PC-9 (cell line): ENCODE results near the gene OCA2. TPM values are rescaled to one million over a fixed set of nuclear protein-coding genes. Genes with fewer than 3 reads are reported as not detected.

Source experiments
- BruUV-seq: library from RNA; stranded (reverse); fragments of 400-500 nt; replicated peaks from 2 replicates; lab custom pipeline; 2021; lab: Mats Ljungman, UMichigan
- CTCF ChIA-PET: fragments of 300-600 bp; sonication (Branson Sonifier 250); formaldehyde crosslinking; loops from one replicate; lab custom pipeline; 2022; ENCODE audit warnings: antibody characterized with exemption; lab: Charles Lee
- POLR2A ChIA-PET: fragments of 300-600 bp; sonication (Branson Sonifier 250); formaldehyde crosslinking; loops from one replicate; lab custom pipeline; 2022; ENCODE audit warnings: antibody characterized with exemption; ENCODE audit not compliant: unreplicated experiment; lab: Charles Lee
- DNase-seq, 2 experiments: peaks; one replicate each; pipeline versions ENCODE4 v3.0.0 to v3.0.0-alpha.2; 2015 to 2022; ENCODE audit warnings: mixed read lengths in 1 of 2
- H2AFZ ChIP-seq: fragments of 200-600 bp; sonication (generic); 2 replicates; pipeline ENCODE4 v1.8.1; 2017; ENCODE audit warnings: antibody characterized with exemption
- H3F3A ChIP-seq: fragments of 200-600 bp; sonication (generic); 2 replicates; pipeline ENCODE4 v1.8.1; 2017; ENCODE audit warnings: antibody characterized with exemption, mild to moderate bottlenecking, low read depth; ENCODE audit not compliant: insufficient read depth
- H3K27ac ChIP-seq: fragments of 200-600 bp; sonication (generic); 2 replicates; pipeline ENCODE4 v1.6.1; 2016; ENCODE audit warnings: mixed run types
- H3K27me3 ChIP-seq: fragments of 200-600 bp; sonication (generic); 2 replicates; pipeline ENCODE4 v1.6.1; 2016; ENCODE audit warnings: low read depth, mixed run types; ENCODE audit not compliant: insufficient read depth
- H3K36me3 ChIP-seq: fragments of 200-600 bp; sonication (generic); 2 replicates; pipeline ENCODE4 v1.6.1; 2016; ENCODE audit warnings: low read depth, mixed run types
- H3K4me1 ChIP-seq: fragments of 200-600 bp; sonication (generic); replicated peaks from 2 replicates; pipeline ENCODE4 v1.6.1; 2016; ENCODE audit warnings: mixed run types; ENCODE audit not compliant: insufficient read depth
- H3K4me2 ChIP-seq: fragments of 200-600 bp; sonication (generic); 2 replicates; pipeline ENCODE4 v1.6.1; 2017; ENCODE audit warnings: mixed run types
- H3K4me3 ChIP-seq: fragments of 200-600 bp; sonication (generic); 2 replicates; pipeline ENCODE4 v1.6.1; 2016; ENCODE audit warnings: mixed run types
- H3K79me2 ChIP-seq: fragments of 200-600 bp; sonication (generic); 2 replicates; pipeline ENCODE4 v1.6.1; 2017; ENCODE audit warnings: low read depth, mixed run types
- H3K9me2 ChIP-seq: fragments of 200-600 bp; sonication (generic); 2 replicates; pipeline ENCODE4 v1.8.1; 2017; ENCODE audit warnings: mild to moderate bottlenecking; ENCODE audit not compliant: insufficient read depth
- H3K9me3 ChIP-seq: fragments of 200-600 bp; sonication (generic); 2 replicates; pipeline ENCODE4 v1.8.1; 2016; ENCODE audit warnings: low read depth; ENCODE audit not compliant: insufficient read depth
- H4K20me1 ChIP-seq: fragments of 200-600 bp; sonication (generic); 2 replicates; pipeline ENCODE4 v1.8.1; 2017; ENCODE audit not compliant: insufficient read depth
- EZH2 ChIP-seq: fragments of 200-600 bp; sonication (generic); IDR thresholded peaks from 2 replicates; pipeline ENCODE4 v1.8.0; 2017; ENCODE audit warnings: antibody characterized with exemption, low read depth
- intact Hi-C: fragments of 100-400 bp; cut with micrococcal nuclease; formaldehyde crosslinking; loops from one replicate; pipeline ENCODE4 v1.10.0; 2022; ENCODE audit not compliant: unreplicated experiment
- total RNA-seq: library from RNA; stranded (reverse); gene quantifications from 2 replicates; pipeline ENCODE4 v1.2.3, GENCODE V29; 2021
- TF ChIP-seq, protein P1 (sequence below): fragments of 200-600 bp; sonication (generic); conservative IDR thresholded peaks from 2 replicates; pipeline ENCODE4 v1.6.1; 2017; ENCODE audit warnings: mixed run types, antibody characterized with exemption, mild to moderate bottlenecking, moderate library complexity

The OCA2 gene
- total RNA-seq, 1 experiment from 2014 or later, result not detected

DNA sequence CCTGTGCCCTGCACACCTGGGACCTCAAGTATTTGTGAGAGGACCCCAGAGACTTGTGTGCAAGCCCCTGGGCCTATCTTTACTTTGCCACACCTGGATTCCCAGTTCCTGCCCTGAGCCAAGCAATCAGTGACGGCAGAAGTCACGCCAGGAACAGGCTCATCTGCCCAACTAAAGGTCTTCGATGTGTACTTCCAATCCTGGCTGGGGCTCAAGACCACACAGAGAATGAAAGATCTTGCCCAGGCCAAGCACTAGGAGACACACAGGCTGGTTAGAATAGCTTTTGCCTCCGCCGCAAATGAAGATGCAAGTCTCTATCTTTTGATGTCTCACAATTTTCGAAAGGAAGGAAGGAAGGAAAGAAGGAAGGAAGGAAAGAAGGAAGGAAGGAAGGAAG is 228.8 kb downstream of the OCA2 start:
- Histone ChIP-seq H3K27ac (no peak overlapping the region), H3K27me3 (peaks cover 9% of the 10 kb centered on the region), H3F3A (no peaks in the 10 kb centered on the region), H4K20me1 (no peaks in the 10 kb centered on the region; the same call in 1 of the 2 replicates), H3K36me3 (no peaks in the 10 kb centered on the region), H3K4me1 (no peaks in the 10 kb centered on the region), H3K9me2 (no peaks in the 10 kb centered on the region), H3K9me3 (no peaks in the 10 kb centered on the region), H2AFZ (no peak overlapping the region), H3K4me2 (no peak overlapping the region), H3K4me3 (no peak overlapping the region), H3K79me2 (no peaks in the 10 kb centered on the region)
- ChIA-PET CTCF (no interaction called here), POLR2A (no interaction called here)
- intact Hi-C loops, result no loop called here
- BruUV-seq, result no TSS peak
- no peak for DNase-seq
- TF ChIP-seq, protein P1, sequence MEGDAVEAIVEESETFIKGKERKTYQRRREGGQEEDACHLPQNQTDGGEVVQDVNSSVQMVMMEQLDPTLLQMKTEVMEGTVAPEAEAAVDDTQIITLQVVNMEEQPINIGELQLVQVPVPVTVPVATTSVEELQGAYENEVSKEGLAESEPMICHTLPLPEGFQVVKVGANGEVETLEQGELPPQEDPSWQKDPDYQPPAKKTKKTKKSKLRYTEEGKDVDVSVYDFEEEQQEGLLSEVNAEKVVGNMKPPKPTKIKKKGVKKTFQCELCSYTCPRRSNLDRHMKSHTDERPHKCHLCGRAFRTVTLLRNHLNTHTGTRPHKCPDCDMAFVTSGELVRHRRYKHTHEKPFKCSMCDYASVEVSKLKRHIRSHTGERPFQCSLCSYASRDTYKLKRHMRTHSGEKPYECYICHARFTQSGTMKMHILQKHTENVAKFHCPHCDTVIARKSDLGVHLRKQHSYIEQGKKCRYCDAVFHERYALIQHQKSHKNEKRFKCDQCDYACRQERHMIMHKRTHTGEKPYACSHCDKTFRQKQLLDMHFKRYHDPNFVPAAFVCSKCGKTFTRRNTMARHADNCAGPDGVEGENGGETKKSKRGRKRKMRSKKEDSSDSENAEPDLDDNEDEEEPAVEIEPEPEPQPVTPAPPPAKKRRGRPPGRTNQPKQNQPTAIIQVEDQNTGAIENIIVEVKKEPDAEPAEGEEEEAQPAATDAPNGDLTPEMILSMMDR, result no peak
- no peak for TF ChIP-seq EZH2

DNA sequence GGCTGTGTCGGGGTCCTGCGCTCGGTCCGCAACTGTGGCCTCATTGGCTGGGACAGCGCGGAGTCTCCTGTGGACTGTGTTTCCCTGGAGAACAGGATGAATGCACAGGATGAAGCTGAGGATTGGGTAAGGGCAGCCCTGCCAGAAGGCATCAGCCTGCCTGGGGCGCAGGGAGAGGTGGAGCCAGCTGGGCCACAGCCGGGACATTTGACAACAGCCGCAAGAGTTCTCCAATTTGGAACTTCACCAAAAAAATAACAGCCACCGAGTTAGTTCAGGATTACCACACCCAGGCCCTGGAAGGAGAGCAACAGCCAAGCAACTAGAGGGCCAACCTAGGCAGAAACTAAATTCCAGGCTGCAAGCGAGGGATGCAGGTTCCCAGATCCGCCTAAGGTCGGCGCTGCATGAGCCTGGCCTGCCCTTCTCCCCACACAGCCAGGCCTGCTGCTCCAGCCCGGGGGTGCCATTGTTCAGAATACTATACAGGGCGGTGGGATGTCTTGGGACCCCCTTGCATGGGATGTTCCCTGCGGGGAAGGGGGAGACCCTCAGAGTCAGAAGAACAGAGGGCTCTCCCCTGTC is 229.3 kb downstream of the OCA2 start:
- TF ChIP-seq EZH2, result no peak
- TF ChIP-seq, protein P1, result no peak
- Histone ChIP-seq H3K4me3 (no peak overlapping the region), H4K20me1 (no peaks in the 10 kb centered on the region; the same call in 1 of the 2 replicates), H2AFZ (no peak overlapping the region), H3K4me2 (no peak overlapping the region), H3K27ac (no peak overlapping the region), H3K79me2 (no peaks in the 10 kb centered on the region), H3K9me2 (no peaks in the 10 kb centered on the region), H3K9me3 (no peaks in the 10 kb centered on the region), H3K36me3 (no peaks in the 10 kb centered on the region), H3K4me1 (no peaks in the 10 kb centered on the region), H3K27me3 (peaks cover 14% of the 10 kb centered on the region), H3F3A (no peaks in the 10 kb centered on the region)
- intact Hi-C loops, result no loop called here
- no TSS peak for BruUV-seq
- no peak for DNase-seq
- CTCF ChIA-PET, result no interaction called here
- POLR2A ChIA-PET, result no interaction called here

DNA sequence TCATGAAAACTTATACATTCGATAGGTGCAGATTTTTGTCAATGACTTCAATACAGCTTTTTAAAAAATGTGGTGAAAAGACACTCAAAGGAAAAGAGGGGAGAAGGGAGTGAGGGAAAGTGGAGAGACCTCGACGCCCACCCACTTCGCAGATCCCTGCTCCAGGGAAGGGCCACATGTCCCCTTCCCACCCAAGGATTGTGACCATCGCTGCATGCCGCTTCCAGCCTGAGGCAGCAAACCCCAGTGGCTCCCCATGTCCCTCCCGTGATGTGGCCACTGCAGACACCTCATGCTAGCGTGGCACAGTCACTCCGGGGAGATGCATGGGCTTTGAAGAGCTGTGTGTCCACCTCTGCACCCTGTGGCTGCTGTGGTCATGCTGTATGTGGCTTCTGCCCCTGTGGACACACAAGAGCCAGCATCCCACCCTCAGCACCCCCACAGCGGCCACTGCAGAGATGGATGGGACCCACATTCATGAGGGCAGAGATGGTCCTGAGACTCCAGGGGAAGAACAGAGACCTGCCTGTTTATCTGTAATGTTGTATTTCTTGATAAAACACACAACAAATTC is 230.2 kb downstream of the OCA2 start:
- Histone ChIP-seq H3K9me2 (no peaks in the 10 kb centered on the region), H3F3A (no peaks in the 10 kb centered on the region), H3K4me3 (no peak overlapping the region), H3K9me3 (no peaks in the 10 kb centered on the region), H3K36me3 (no peaks in the 10 kb centered on the region), H3K4me2 (no peak overlapping the region), H2AFZ (no peak overlapping the region), H3K79me2 (no peaks in the 10 kb centered on the region), H4K20me1 (no peaks in the 10 kb centered on the region; the same call in 1 of the 2 replicates), H3K4me1 (no peaks in the 10 kb centered on the region), H3K27ac (no peak overlapping the region), H3K27me3 (peaks cover 23% of the 10 kb centered on the region)
- TF ChIP-seq EZH2, result no peak
- TF ChIP-seq, protein P1, result no peak
- ChIA-PET CTCF (no interaction called here), POLR2A (no interaction called here)
- intact Hi-C loops, result no loop called here
- no TSS peak for BruUV-seq
- DNase-seq, result no peak
